HepG2 (cell line): ENCODE measurements around the gene TMEM225B. TPM values are rescaled to one million over a fixed set of nuclear protein-coding genes. Genes with fewer than 3 reads are reported as not detected.

Experiments
- ARNT2 ChIP-seq: sonication (generic); formaldehyde crosslinking; IDR thresholded peaks from 2 replicates; pipeline ENCODE4 v1.8.0; 2022; ENCODE audit warnings: mild to moderate bottlenecking, low read depth, missing genetic modification reagents, moderate library complexity
- BATF2 ChIP-seq: sonication (generic); formaldehyde crosslinking; IDR thresholded peaks from 2 replicates; pipeline ENCODE4 v1.8.0; 2022; ENCODE audit warnings: mild to moderate bottlenecking, missing genetic modification reagents, moderate library complexity
- FOXK2 ChIP-seq: fragments of 450-650 bp; IDR thresholded peaks from 2 replicates; pipeline ENCODE4 v1.6.1; 2016
- GABPA ChIP-seq, 2 experiments: IDR thresholded peaks; 2 replicates each; pipeline ENCODE4 v1.6.1; 2011 to 2016; ENCODE audit warnings: low read depth in 2 of 2, low read length in 1 of 2, missing biosample characterization in 1 of 2, missing genetic modification characterization in 1 of 2
- HHEX ChIP-seq: IDR thresholded peaks from 2 replicates; pipeline ENCODE4 v1.6.1; 2016; ENCODE audit warnings: control low read depth
- MTF2 ChIP-seq: sonication (generic); formaldehyde crosslinking; IDR thresholded peaks from 2 replicates; pipeline ENCODE4 v1.5.0; 2020; ENCODE audit warnings: missing genetic modification reagents, borderline replicate concordance
- NAIF1 ChIP-seq: sonication (generic); formaldehyde crosslinking; IDR thresholded peaks from 2 replicates; pipeline ENCODE4 v1.5.0; 2020; ENCODE audit warnings: mild to moderate bottlenecking, missing genetic modification reagents, borderline replicate concordance
- NFE2 ChIP-seq: sonication (generic); formaldehyde crosslinking; IDR thresholded peaks from 2 replicates; pipeline ENCODE4 v1.4.0; 2020; ENCODE audit warnings: missing genetic modification reagents
- NR0B2 ChIP-seq: sonication (generic); formaldehyde crosslinking; IDR thresholded peaks from 2 replicates; pipeline ENCODE4 v1.4.0; 2020; ENCODE audit warnings: mild to moderate bottlenecking, missing genetic modification reagents
- NRL ChIP-seq: sonication (generic); formaldehyde crosslinking; IDR thresholded peaks from 2 replicates; pipeline ENCODE4 v1.5.0; 2020; ENCODE audit warnings: missing genetic modification reagents, mild to moderate bottlenecking, moderate library complexity, borderline replicate concordance
- REPIN1 ChIP-seq: sonication (generic); formaldehyde crosslinking; IDR thresholded peaks from 2 replicates; pipeline ENCODE4 v1.8.0; 2022; ENCODE audit warnings: missing genetic modification reagents, low read depth, mild to moderate bottlenecking, borderline replicate concordance
- SETDB1 ChIP-seq: sonication (generic); formaldehyde crosslinking; IDR thresholded peaks from 2 replicates; pipeline ENCODE4 v1.5.1; 2020; ENCODE audit warnings: missing genetic modification reagents, mild to moderate bottlenecking, borderline replicate concordance
- SUZ12 ChIP-seq: fragments of 150-350 bp; IDR thresholded peaks from 2 replicates; pipeline ENCODE4 v1.6.1; 2014; ENCODE audit warnings: low read depth, low read length
- ZBTB7B ChIP-seq: sonication (generic); formaldehyde crosslinking; IDR thresholded peaks from 2 replicates; pipeline ENCODE4 v1.4.0; 2020; ENCODE audit warnings: missing genetic modification reagents
- ZNF235 ChIP-seq: sonication (generic); formaldehyde crosslinking; IDR thresholded peaks from 2 replicates; pipeline ENCODE4 v1.8.1; 2023; ENCODE audit warnings: mild to moderate bottlenecking, missing genetic modification reagents, borderline replicate concordance
- ZNF281 ChIP-seq: sonication (generic); formaldehyde crosslinking; IDR thresholded peaks from 2 replicates; pipeline ENCODE4 v1.4.0; 2020; ENCODE audit warnings: missing genetic modification reagents, borderline replicate concordance
- ZNF558 ChIP-seq: sonication (generic); formaldehyde crosslinking; IDR thresholded peaks from 2 replicates; pipeline ENCODE4 v1.9.0; 2022; ENCODE audit warnings: mild to moderate bottlenecking, missing genetic modification reagents, borderline replicate concordance
- ZNF567 ChIP-seq: sonication (generic); formaldehyde crosslinking; IDR thresholded peaks from 2 replicates; pipeline ENCODE4 v1.8.1; 2023; ENCODE audit warnings: mild to moderate bottlenecking, missing genetic modification reagents, borderline replicate concordance
- ZNF574 ChIP-seq: sonication (generic); formaldehyde crosslinking; IDR thresholded peaks from 2 replicates; pipeline ENCODE4 v1.4.0; 2020; ENCODE audit warnings: missing genetic modification reagents
- ZNF598 ChIP-seq: sonication (generic); formaldehyde crosslinking; IDR thresholded peaks from 2 replicates; pipeline ENCODE4 v1.5.1; 2020; ENCODE audit warnings: mild to moderate bottlenecking, missing genetic modification reagents, borderline replicate concordance
- ZNF737 ChIP-seq: sonication (generic); formaldehyde crosslinking; IDR thresholded peaks from 2 replicates; pipeline ENCODE4 v1.5.0; 2020; ENCODE audit warnings: missing genetic modification reagents, mild to moderate bottlenecking, borderline replicate concordance
- ZSCAN25 ChIP-seq: sonication (generic); formaldehyde crosslinking; IDR thresholded peaks from 2 replicates; pipeline ENCODE4 v1.8.0; 2022; ENCODE audit warnings: mild to moderate bottlenecking, missing genetic modification reagents
- polyA plus RNA-seq, 8 experiments: library from polyadenylated mRNA; depleted of rRNA in 3 of 8; stranded (reverse) in 7 of 8; unstranded in 1 of 8; fragments of >200 nt; fragmentation: Illumina TruSeq in 4 of 8; extraction: Trizol in 4 of 8; gene quantifications; 2 replicates each; pipeline versions ENCODE4 v1.2.1 to v1.2.3, GENCODE V29; 2011 to 2016; ENCODE audit warnings: low read depth in 4 of 8, missing spikeins in 1 of 8, mixed read lengths in 1 of 8; ENCODE audit not compliant: insufficient read depth in 1 of 8
- total RNA-seq, 5 experiments: library from RNA; depleted of rRNA; stranded (reverse); fragments of >200 nt; fragmentation: Illumina TruSeq; extraction: Trizol; gene quantifications; 2 replicates each; pipeline ENCODE4 v1.2.3, GENCODE V29; 2016; ENCODE audit warnings: low read depth in 1 of 5

TMEM225B gene
- total and polyA plus RNA-seq, 2 of the 13 experiments (the other 11 are each of a cell fraction or from before 2014, with no cell fraction given) = 0.78 to 0.95 TPM

- TF ChIP-seq NRL (CRISPR knock-in tag) (no peak; the same call in none of the 2 replicates), NFE2 (no peak), SETDB1 (CRISPR knock-in tag) (no peak), ZNF737 (CRISPR knock-in tag) (0 out of 2 replicates have a peak, but pooled peaks have one; percentile 65), NAIF1 (CRISPR knock-in tag) (0 out of 2 replicates have a peak, but pooled peaks have one; percentile 66), BATF2 (CRISPR knock-in tag) (no peak), ZNF235 (CRISPR knock-in tag) (0 out of 2 replicates have a peak, but pooled peaks have one; percentile 55), MTF2 (no peak), SUZ12 (no peak), ZNF281 (CRISPR knock-in tag) (no peak; the same call in 1 of the 2 replicates), ZNF567 (CRISPR knock-in tag) (no peak; the same call in 1 of the 2 replicates), ZSCAN25 (no peak), NR0B2 (CRISPR knock-in tag) (0 out of 2 replicates have a peak, but pooled peaks have one; percentile 39), ZNF598 (CRISPR knock-in tag) (peak; percentile 37; the same call in 1 of the 2 replicates), ZBTB7B (CRISPR knock-in tag) (peak; percentile 95), FOXK2 (no peak), ARNT2 (CRISPR knock-in tag) (peak; percentile 56; the same call in 1 of the 2 replicates), HHEX (CRISPR knock-in tag) (no peak), REPIN1 (CRISPR knock-in tag) (peak; percentile 70; the same call in 1 of the 2 replicates), GABPA (IDR thresholded peaks at IDR 0.05; ENCODE audit: low read depth, low read length) (peak; percentile 75), GABPA (CRISPR knock-in tag; IDR thresholded peaks at IDR 0.05; ENCODE audit: low read depth) (peak; percentile 93), ZNF558 (CRISPR knock-in tag) (peak; percentile 83), ZNF574 (CRISPR knock-in tag) (peak; percentile 98)
Observed at GRCh38 chr7:99558306-99559174, 39.5 kb upstream of the TMEM225B start, which contains the start of gene ZNF655 (continued).
